Left lung (tissue), 10 donors: ENCODE data around the gene BNC2. TPM values are rescaled to one million over a fixed set of nuclear protein-coding genes. Genes with fewer than 3 reads are reported as not detected.

Source experiments
- ATAC-seq: fragments of 200-7000 bp; cut with Tn5 transposase; one replicate; pipeline ENCODE4 v1.9.1; 2020; ENCODE audit warnings: moderate library complexity
- DNase-seq, 4 donors: peaks; one replicate each; pipeline ENCODE4 v3.0.0-alpha.2; 2013 to 2020
- H3K27ac ChIP-seq, 2 donors: fragments of 200-600 bp; sonication (generic) in 1 of 2; one replicate each; pipeline versions ENCODE4 v1.5.0 to v1.8.0; 2020 to 2021
- H3K27me3 ChIP-seq, 2 donors: fragments of 200-600 bp; sonication (generic) in 1 of 2; one replicate each; pipeline versions ENCODE4 v1.5.0 to v1.8.0; 2020 to 2021
- H3K36me3 ChIP-seq, 2 donors: fragments of 200-600 bp; sonication (generic) in 1 of 2; one replicate each; pipeline versions ENCODE4 v1.5.0 to v1.8.0; 2020 to 2021
- H3K4me1 ChIP-seq, 2 donors: fragments of 200-600 bp; one replicate each; pipeline ENCODE4 v1.8.0; 2021
- H3K4me3 ChIP-seq, 2 donors: fragments of 200-600 bp; sonication (generic) in 1 of 2; one replicate each; pipeline versions ENCODE4 v1.5.0 to v1.8.0; 2020 to 2021; ENCODE audit warnings: mild to moderate bottlenecking in 1 of 2
- H3K9me3 ChIP-seq, 2 donors: fragments of 200-600 bp; sonication (generic) in 1 of 2; one replicate each; pipeline versions ENCODE4 v1.5.0 to v1.8.0; 2020 to 2021
- CTCF ChIP-seq, 2 donors: fragments of 200-600 bp; sonication (generic) in 1 of 2; IDR thresholded peaks; one replicate each; pipeline versions ENCODE4 v1.5.0 to v1.8.0; 2021; ENCODE audit warnings: antibody characterized with exemption in 2 of 2
- intact Hi-C, 2 donors: fragments of 100-400 bp; cut with DNase I; formaldehyde crosslinking; loops; one replicate each; pipeline versions ENCODE4 v1.11.2 to v1.14.2; 2022
- polyA plus RNA-seq, 6 donors: library from polyadenylated mRNA; unstranded; fragments of 120-200 nt; gene quantifications; one replicate each; pipeline ENCODE4 v1.2.1, GENCODE V29; 2013; ENCODE audit not compliant: insufficient read length in 6 of 6
- total RNA-seq, 2 donors: library from RNA; stranded (reverse); fragmentation: NEBNext Ultra II Directional; extraction: Animal tissue kit (Norgen Biotek cat#: 25700); gene quantifications; one replicate each; pipeline ENCODE4 v1.2.1, GENCODE V29; 2021
- donor health status: DM: no; HTN: yes; CAD: no.
- donor health status: DM: no; HTN: no; CAD: no.

BNC2 gene
- total and polyA plus RNA-seq, 8 donors: 9.6 to 19.3 (median 12.9) TPM

GRCh38 chr9:16552252-16552651 lies 318.2 kb downstream of the BNC2 start:
- intact Hi-C loops: no loop called here
- Histone ChIP-seq H3K36me3 (no peaks in the 10 kb centered on the region), H3K27me3 (no peaks in the 10 kb centered on the region), H3K27ac (no peak overlapping the region), H3K4me1 (peaks cover 0 to 2% of the 10 kb centered on the region in 2 donors), H3K4me3 (no peak overlapping the region), H3K9me3 (no peaks in the 10 kb centered on the region)
- no peak for TF ChIP-seq CTCF (IDR thresholded peaks at IDR 0.05)
- DNase-seq (peak in 1 of 4 donors; percentile 75), ATAC-seq (no peak)

GRCh38 chr9:16551692-16552091 lies 318.8 kb downstream of the BNC2 start:
- ATAC-seq (peak; percentile 78), DNase-seq (peak in 1 of 4 donors; percentile 46)
- no peak for TF ChIP-seq CTCF (IDR thresholded peaks at IDR 0.05)
- no peaks in the 10 kb centered on the region for H3K9me3 ChIP-seq
- H3K36me3 ChIP-seq: no peaks in the 10 kb centered on the region
- peaks cover 0 to 2% of the 10 kb centered on the region in 2 donors for H3K4me1 ChIP-seq
- intact Hi-C loops: no loop called here
- H3K4me3 ChIP-seq: no peak overlapping the region
- no peak overlapping the region for H3K27ac ChIP-seq
- H3K27me3 ChIP-seq: no peaks in the 10 kb centered on the region

GRCh38 chr9:16545639-16546038 lies 324.8 kb downstream of the BNC2 start:
- H3K27me3 ChIP-seq: no peaks in the 10 kb centered on the region
- intact Hi-C loops: no loop called here
- no peak overlapping the region for H3K27ac ChIP-seq
- ATAC-seq: no peak
- H3K36me3 ChIP-seq: no peaks in the 10 kb centered on the region
- H3K4me1 ChIP-seq: no peaks in the 10 kb centered on the region
- no peak for DNase-seq
- no peaks in the 10 kb centered on the region for H3K9me3 ChIP-seq
- H3K4me3 ChIP-seq: no peak overlapping the region
- TF ChIP-seq CTCF (IDR thresholded peaks at IDR 0.05): no peak

- no peak overlapping the region for H3K4me3 ChIP-seq
- H3K27me3 ChIP-seq: no peaks in the 10 kb centered on the region
- no peaks in the 10 kb centered on the region for H3K4me1 ChIP-seq
- no peaks in the 10 kb centered on the region for H3K36me3 ChIP-seq
- no peaks in the 10 kb centered on the region for H3K9me3 ChIP-seq
- no peak overlapping the region for H3K27ac ChIP-seq
- no peak for ATAC-seq
- no peak for DNase-seq
- intact Hi-C loops: no loop called here
- no peak for TF ChIP-seq CTCF (IDR thresholded peaks at IDR 0.05)
Observed at GRCh38 chr9:16544842-16545241, 325.6 kb downstream of the BNC2 start.

- intact Hi-C loops: no loop called here
- no peaks in the 10 kb centered on the region for H3K9me3 ChIP-seq
- DNase-seq: no peak
- ATAC-seq: no peak
- H3K4me1 ChIP-seq: no peaks in the 10 kb centered on the region
- no peaks in the 10 kb centered on the region for H3K27me3 ChIP-seq
- no peak overlapping the region for H3K27ac ChIP-seq
- no peaks in the 10 kb centered on the region for H3K36me3 ChIP-seq
- TF ChIP-seq CTCF (IDR thresholded peaks at IDR 0.05): no peak
- H3K4me3 ChIP-seq: no peak overlapping the region
Observed at GRCh38 chr9:16543686-16544085, 326.8 kb downstream of the BNC2 start.
